Measurements from ENCODE around the gene C11orf97.
"Not testable (repeated sequence)": the region's sequence is repeated elsewhere in the genome, so short reads cannot be mapped to it uniquely, and the experiment has no call there.

Gene C11orf97

GRCh38 chr11:94558468-94558867 is 46.2 kb downstream of the C11orf97 start:
- DNase-seq = peak; percentile 52

- DNase-seq = no peak
Observed at GRCh38 chr11:94558932-94559331, 46.7 kb downstream of the C11orf97 start.

GRCh38 chr11:94559361-94559760 is 47.1 kb downstream of the C11orf97 start:
- DNase-seq = no peak

- DNase-seq = no peak
Observed at GRCh38 chr11:94560834-94561233, 48.6 kb downstream of the C11orf97 start.

GRCh38 chr11:94563176-94563847 is 51.1 kb downstream of the C11orf97 start:
- no peak for DNase-seq

- DNase-seq = no peak
Observed at GRCh38 chr11:94563848-94564467, 51.7 kb downstream of the C11orf97 start.

- DNase-seq = no peak
Observed at GRCh38 chr11:94567181-94567670, 55.0 kb downstream of the C11orf97 start, which contains the start of gene PIWIL4. TSS of gene PIWIL4 (plus strand) at chr11:94567368. CDS start at chr11:94567519, 151 bp downstream.

GRCh38 chr11:94568200-94568599 is 55.9 kb downstream of the C11orf97 start:
- no peak for DNase-seq

- DNase-seq = no peak
Observed at GRCh38 chr11:94568717-94569116, 56.5 kb downstream of the C11orf97 start.

GRCh38 chr11:94572975-94573374 is 60.7 kb downstream of the C11orf97 start:
- not testable (repeated sequence) for DNase-seq

GRCh38 chr11:94574193-94574961 is 62.1 kb downstream of the C11orf97 start:
- peak; percentile 92 for DNase-seq

- no peak for DNase-seq
Observed at GRCh38 chr11:94576306-94576705, 64.0 kb downstream of the C11orf97 start.

GRCh38 chr11:94577841-94578240 is 65.6 kb downstream of the C11orf97 start:
- no peak for DNase-seq
